Gastroesophageal sphincter (tissue), 4 donors: ENCODE results near the gene TRIO. TPM values are rescaled to one million over a fixed set of nuclear protein-coding genes. Genes with fewer than 3 reads are reported as not detected.

Experiments
- ATAC-seq: fragments of 150-250 bp; one replicate; pipeline ENCODE4 v1.9.1; 2016; ENCODE audit warnings: mild to moderate bottlenecking, moderate library complexity
- H3K27ac ChIP-seq, 4 donors: fragments of 200-600 bp; sonication (generic) in 3 of 4; 1 replicate in 3 of 4; 2 replicates in 1 of 4; pipeline ENCODE4 v1.5.1; 2016 to 2019
- H3K27me3 ChIP-seq: fragments of 200-600 bp; sonication (generic); one replicate; pipeline ENCODE4 v1.5.1; 2019
- H3K36me3 ChIP-seq, 2 donors: fragments of 200-600 bp; sonication (generic); one replicate each; pipeline ENCODE4 v1.5.1; 2019; ENCODE audit warnings: control low read depth in 1 of 2
- H3K4me1 ChIP-seq, 3 donors: fragments of 200-600 bp; sonication (generic); 1 replicate in 2 of 3; 2 replicates in 1 of 3; pipeline ENCODE4 v1.5.1; 2016 to 2019; ENCODE audit warnings: control low read depth in 2 of 3
- H3K4me3 ChIP-seq, 2 donors: fragments of 200-600 bp; sonication (generic); one replicate each; pipeline ENCODE4 v1.5.1; 2019; ENCODE audit warnings: mild to moderate bottlenecking in 1 of 2, moderate library complexity in 1 of 2
- H3K9me3 ChIP-seq, 3 donors: fragments of 200-600 bp; sonication (generic); one replicate each; pipeline ENCODE4 v1.5.1; 2017 to 2019; ENCODE audit warnings: control low read depth in 2 of 3
- CTCF ChIP-seq, 4 experiments: fragments of 200-600 bp in 2 of 4; fragments of 450-650 bp in 2 of 4; sonication (generic) in 1 of 4; IDR thresholded peaks; one replicate each; pipeline ENCODE4 v1.5.1; 2017 to 2019; ENCODE audit warnings: antibody characterized with exemption in 4 of 4, mild to moderate bottlenecking in 2 of 4, moderate library complexity in 2 of 4
- EP300 ChIP-seq: sonication (generic); formaldehyde crosslinking; IDR thresholded peaks from one replicate; pipeline ENCODE4 v1.6.1; 2017; ENCODE audit warnings: antibody characterized with exemption, mild to moderate bottlenecking
- POLR2A ChIP-seq, 2 donors: fragments of 450-650 bp; IDR thresholded peaks; one replicate each; pipeline ENCODE4 v1.6.1; 2017; ENCODE audit warnings: antibody characterized with exemption in 2 of 2, mild to moderate bottlenecking in 2 of 2, moderate library complexity in 1 of 2
- POLR2AphosphoS5 ChIP-seq: sonication (generic); formaldehyde crosslinking; IDR thresholded peaks from one replicate; pipeline ENCODE4 v1.6.1; 2017; ENCODE audit warnings: antibody characterized with exemption
- WGBS, 2 donors: methylation state at CpG; one replicate each; pipeline ENCODE4 v1.1.5; 2018; ENCODE audit warnings: low coverage in 1 of 2; 5-methylcytosine and 5-hydroxymethylcytosine counted together
- total RNA-seq, 4 donors: library from RNA; depleted of rRNA; stranded (reverse); fragments of >200 nt; gene quantifications; one replicate each; pipeline ENCODE4 v1.1.0, GENCODE V29; 2016

The TRIO gene
- total RNA-seq, 4 donors from 2014 or later, result 69.2 to 257 (median 172) TPM

- ATAC-seq, result peak; percentile 14
- H3K4me3 ChIP-seq, result no peak overlapping the region
- WGBS, 2 donors, result 51 to 75% methylated on average over 4 to 6 of the region's 6 CpGs
- no peaks in the 10 kb centered on the region for H3K27me3 ChIP-seq
- H3K36me3 ChIP-seq, result peaks cover 0 to 11% of the 10 kb centered on the region in 2 donors
- no peaks in the 10 kb centered on the region for H3K9me3 ChIP-seq
- H3K4me1 ChIP-seq, result peaks cover 26 to 92% (median 29%) of the 10 kb centered on the region in 3 donors
- TF ChIP-seq POLR2A (IDR thresholded peaks at IDR 0.05) (no peak), EP300 (no peak), CTCF (IDR thresholded peaks at IDR 0.05) (no peak), POLR2AphosphoS5 (peak; percentile 62)
- H3K27ac ChIP-seq, result peak overlapping the region; percentile 70 to 75 (median 72)
Observed at GRCh38 chr5:14267991-14268708, 125.0 kb downstream of the TRIO start.

- TF ChIP-seq CTCF (IDR thresholded peaks at IDR 0.05) (no peak), POLR2AphosphoS5 (no peak), POLR2A (IDR thresholded peaks at IDR 0.05) (no peak), EP300 (no peak)
- ATAC-seq, result no peak
- Histone ChIP-seq H3K4me1 (peaks cover 26 to 94% (median 29%) of the 10 kb centered on the region in 3 donors), H3K4me3 (no peak overlapping the region), H3K27ac (peak overlapping the region; percentile 70 to 75 (median 72)), H3K27me3 (no peaks in the 10 kb centered on the region), H3K36me3 (peaks cover 0 to 11% of the 10 kb centered on the region in 2 donors), H3K9me3 (no peaks in the 10 kb centered on the region)
- 20 to 34% methylated on average over 1 to 4 of the region's 5 CpGs for WGBS, 2 donors
Observed at GRCh38 chr5:14268738-14269137, 125.6 kb downstream of the TRIO start.

- Histone ChIP-seq H3K36me3 (peaks cover 0 to 11% of the 10 kb centered on the region in 2 donors), H3K4me3 (no peak overlapping the region), H3K9me3 (no peaks in the 10 kb centered on the region), H3K27ac (peak overlapping the region; percentile 70 to 75 (median 72)), H3K4me1 (peaks cover 26 to 88% (median 29%) of the 10 kb centered on the region in 3 donors), H3K27me3 (no peaks in the 10 kb centered on the region)
- 49% methylated on average over 2 of the region's 2 CpGs; no CpG with 5 or more reads in 1 of the 2 donors for WGBS, 2 donors
- TF ChIP-seq CTCF (IDR thresholded peaks at IDR 0.05) (no peak), POLR2A (IDR thresholded peaks at IDR 0.05) (no peak), EP300 (no peak), POLR2AphosphoS5 (no peak)
- no peak for ATAC-seq
Observed at GRCh38 chr5:14269395-14269794, 126.3 kb downstream of the TRIO start.

- peak overlapping the region; percentile 70 to 75 (median 72) for H3K27ac ChIP-seq
- H3K36me3 ChIP-seq, result peaks cover 0 to 11% of the 10 kb centered on the region in 2 donors
- peaks cover 23 to 80% (median 25%) of the 10 kb centered on the region in 3 donors for H3K4me1 ChIP-seq
- peak; percentile 75 for ATAC-seq
- H3K27me3 ChIP-seq, result no peaks in the 10 kb centered on the region
- TF ChIP-seq EP300 (no peak), POLR2AphosphoS5 (peak; percentile 39), POLR2A (IDR thresholded peaks at IDR 0.05) (no peak), CTCF (IDR thresholded peaks at IDR 0.05) (peak; percentile 70 to 89 (median 82))
- H3K4me3 ChIP-seq, result no peak overlapping the region
- H3K9me3 ChIP-seq, result no peaks in the 10 kb centered on the region
- WGBS, 2 donors, result 15 to 29% methylated on average over 2 to 3 of the region's 3 CpGs
Observed at GRCh38 chr5:14270209-14270702, 127.1 kb downstream of the TRIO start.
